HepG2 (cell line): ENCODE data around the gene TNRC18. TPM values are rescaled to one million over a fixed set of nuclear protein-coding genes. Genes with fewer than 3 reads are reported as not detected.

Source experiments
- ATAC-seq: fragments of 200-7000 bp; cut with Tn5 transposase; 3 replicates; pipeline ENCODE4 v1.9.1; 2020; ENCODE audit warnings: mild to moderate bottlenecking, moderate library complexity
- Bru-seq: library from RNA; stranded (reverse); fragments of 400-500 nt; gene quantifications from one replicate; lab custom pipeline; 2021; lab: Mats Ljungman, UMichigan
- BruChase-seq, 2 experiments: library from RNA; stranded (reverse); fragments of 400-500 nt; gene quantifications; one replicate each; lab custom pipeline; 2021; lab: Mats Ljungman, UMichigan
- BruUV-seq: library from RNA; stranded (reverse); fragments of 400-500 nt; replicated peaks from 2 replicates; lab custom pipeline; 2021; lab: Mats Ljungman, UMichigan
- CTCF ChIA-PET: fragments of 300-600 bp; formaldehyde crosslinking; extraction: SDS; loops from one replicate; lab custom pipeline; 2021; ENCODE audit warnings: low total read pairs, inconsistent platforms, low intra/inter-chr PET ratio; lab: Yijun Ruan, JAX
- POLR2A ChIA-PET: fragments of 350-600 bp; sonication (Branson Sonifier 250); formaldehyde crosslinking; loops from one replicate; lab custom pipeline; 2020; ENCODE audit warnings: antibody characterized with exemption, inconsistent platforms; lab: Yijun Ruan, JAX
- DNase-seq: peaks from one replicate; pipeline ENCODE4 v3.0.0-alpha.2; 2015; ENCODE audit warnings: low spot score
- FAIRE-seq: peaks from 3 replicates; lab custom pipeline; 2011; peaks lifted over from hg19 to GRCh38; lab: Jason Lieb, UNC
- H2AFZ ChIP-seq: one replicate; pipeline ENCODE4 v1.6.1; 2011; ENCODE audit warnings: low read length, inconsistent platforms
- H3K27ac ChIP-seq: fragments of 300-600 bp; 3 replicates; pipeline ENCODE4 v1.8.0; 2011; ENCODE audit warnings: mixed run types, mild to moderate bottlenecking, mixed read lengths, low read length, inconsistent platforms; ENCODE audit not compliant: insufficient read depth; ENCODE audit errors: extremely low read length
- H3K27me3 ChIP-seq, 2 experiments: fragments of 200-600 bp in 1 of 2; 2 replicates in 1 of 2; 3 replicates in 1 of 2; pipeline versions ENCODE4 v1.6.0 to v1.8.0; 2011; ENCODE audit warnings: low read length in 2 of 2, mild to moderate bottlenecking in 2 of 2, moderate library complexity in 2 of 2, inconsistent platforms in 1 of 2; ENCODE audit not compliant: insufficient read depth in 2 of 2, control insufficient read depth in 1 of 2
- H3K36me3 ChIP-seq, 2 experiments: fragments of 200-600 bp in 1 of 2; replicated peaks in 1 of 2; 2 replicates in 1 of 2; 3 replicates in 1 of 2; pipeline versions ENCODE4 v1.5.1 to v1.8.0; 2011; ENCODE audit warnings: low read length in 2 of 2, inconsistent platforms in 1 of 2; ENCODE audit not compliant: insufficient read depth in 2 of 2, control insufficient read depth in 1 of 2
- H3K4me1 ChIP-seq: 2 replicates; pipeline ENCODE4 v1.5.1; 2012; ENCODE audit warnings: low read length, inconsistent platforms; ENCODE audit not compliant: insufficient read depth
- H3K4me2 ChIP-seq: 2 replicates; pipeline ENCODE4 v1.6.0; 2011; ENCODE audit warnings: low read depth, low read length, inconsistent platforms
- H3K4me3 ChIP-seq, 3 experiments: fragments of 200-600 bp in 1 of 3; sonication (generic), shearing (Covaris generic) in 1 of 3; replicated peaks in 1 of 3; 2 replicates each; pipeline ENCODE4 v1.5.1; 2011 to 2016; ENCODE audit warnings: low read length in 3 of 3, inconsistent platforms in 2 of 3, low read depth in 2 of 3, mild to moderate bottlenecking in 2 of 3, control low read depth in 1 of 3, mixed read lengths in 1 of 3; ENCODE audit not compliant: insufficient read depth in 1 of 3
- H3K79me2 ChIP-seq: one replicate; pipeline ENCODE4 v1.6.1; 2011; ENCODE audit warnings: low read length, inconsistent platforms; ENCODE audit not compliant: insufficient read depth
- H3K9ac ChIP-seq: 2 replicates; pipeline ENCODE4 v1.6.0; 2011; ENCODE audit warnings: mild to moderate bottlenecking, low read depth, low read length, inconsistent platforms; ENCODE audit not compliant: insufficient read depth
- H3K9me3 ChIP-seq: 2 replicates; pipeline ENCODE4 v1.5.1; 2012; ENCODE audit warnings: mild to moderate bottlenecking, low read length
- H4K20me1 ChIP-seq: 2 replicates; pipeline ENCODE4 v1.6.0; 2011; ENCODE audit warnings: inconsistent platforms, mild to moderate bottlenecking, low read length, moderate library complexity; ENCODE audit not compliant: insufficient read depth
- HES4 ChIP-seq: sonication (generic); formaldehyde crosslinking; IDR thresholded peaks from 2 replicates; pipeline ENCODE4 v1.9.0; 2021; ENCODE audit warnings: mild to moderate bottlenecking, missing genetic modification reagents, borderline replicate concordance
- MTA3 ChIP-seq: sonication (generic); formaldehyde crosslinking; IDR thresholded peaks from 2 replicates; pipeline ENCODE4 v1.4.0; 2020; ENCODE audit warnings: missing genetic modification reagents
- NFAT5 ChIP-seq: sonication (generic); formaldehyde crosslinking; IDR thresholded peaks from 2 replicates; pipeline ENCODE4 v1.4.0; 2020; ENCODE audit warnings: missing genetic modification reagents
- POGZ ChIP-seq: sonication (generic); formaldehyde crosslinking; IDR thresholded peaks from 2 replicates; pipeline ENCODE4 v1.4.0; 2020; ENCODE audit warnings: mild to moderate bottlenecking, missing genetic modification reagents
- ZHX2 ChIP-seq, 2 experiments: sonication (generic) in 1 of 2; formaldehyde crosslinking in 1 of 2; IDR thresholded peaks; 2 replicates each; pipeline versions ENCODE4 v1.6.1 to v1.9.0; 2014 to 2022; ENCODE audit warnings: antibody characterized with exemption in 1 of 2, borderline replicate concordance in 1 of 2, inconsistent platforms in 1 of 2, low read depth in 1 of 2, missing genetic modification reagents in 1 of 2
- WGBS: methylation state at CpG from one replicate; pipeline ENCODE4 v1.1.6; 2017; ENCODE audit warnings: low lambda C conversion rate; 5-methylcytosine and 5-hydroxymethylcytosine counted together
- in situ Hi-C: cut with HindIII; loops from 2 replicates; pipeline ENCODE4 v1.10.0; 2017; ENCODE audit warnings: low pct_unique_long_range_greater_than_20kb; ENCODE audit not compliant: extremely low pct_ligation_motif_present
- intact Hi-C: fragments of 100-400 bp; cut with micrococcal nuclease; formaldehyde crosslinking; loops from one replicate; pipeline ENCODE4 v1.10.0; 2022; ENCODE audit not compliant: unreplicated experiment
- long read RNA-seq, 2 experiments: library from RNA in 1 of 2; library from polyadenylated mRNA in 1 of 2; stranded (forward) in 1 of 2; unstranded in 1 of 2; transcript quantifications; one replicate each; pipeline ENCODE4 v2.0.0, GENCODE V29; 2019 to 2022
- polyA minus RNA-seq, 3 experiments: library from RNA; depleted of rRNA, polyadenylated mRNA; stranded (reverse); fragments of >200 nt; gene quantifications; 2 replicates each; pipeline ENCODE4 v1.2.3, GENCODE V29; 2011; ENCODE audit warnings: low replicate concordance in 1 of 3
- polyA plus RNA-seq, 8 experiments: library from polyadenylated mRNA; depleted of rRNA in 3 of 8; stranded (reverse) in 7 of 8; unstranded in 1 of 8; fragments of >200 nt; fragmentation: Illumina TruSeq in 4 of 8; extraction: Trizol in 4 of 8; gene quantifications; 2 replicates each; pipeline versions ENCODE4 v1.2.1 to v1.2.3, GENCODE V29; 2011 to 2016; ENCODE audit warnings: low read depth in 4 of 8, missing spikeins in 1 of 8, mixed read lengths in 1 of 8; ENCODE audit not compliant: insufficient read depth in 1 of 8
- total RNA-seq, 5 experiments: library from RNA; depleted of rRNA; stranded (reverse); fragments of >200 nt; fragmentation: Illumina TruSeq; extraction: Trizol; gene quantifications; 2 replicates each; pipeline ENCODE4 v1.2.3, GENCODE V29; 2016; ENCODE audit warnings: low read depth in 1 of 5

The TNRC18 gene
- total RNA-seq (2016; rRNA removed; fragmentation: Illumina TruSeq; extraction: Trizol) (12.8 and 17.4 TPM in 2 replicates), polyA plus RNA-seq (2011; rRNA removed) (10.9 and 11.7 TPM in 2 replicates), polyA minus RNA-seq (2011; rRNA and poly(A)+ RNA removed; ENCODE audit: low replicate concordance) (11.2 and 51.4 TPM in 2 replicates), Bru-seq, nascent RNA (percentile 78 among the genes with signal in this experiment), BruChase-seq, experiment 1, labeled RNA remaining after a 6-hour chase (percentile 86 among the genes with signal in this experiment), BruChase-seq, experiment 2, labeled RNA remaining after a 2-hour chase (percentile 82 among the genes with signal in this experiment)
- total RNA-seq (2016; cell fraction: cytosol; rRNA removed; fragmentation: Illumina TruSeq; extraction: Trizol; ENCODE audit: low read depth): 4.9 and 7.1 TPM in 2 replicates
- 12.8 and 21.5 TPM in 2 replicates for total RNA-seq (2016; cell fraction: insoluble cytoplasmic fraction; rRNA removed; fragmentation: Illumina TruSeq; extraction: Trizol)
- total RNA-seq (2016; cell fraction: membrane; rRNA removed; fragmentation: Illumina TruSeq; extraction: Trizol): 4.9 and 5.6 TPM in 2 replicates
- total RNA-seq (2016; cell fraction: nucleus; rRNA removed; fragmentation: Illumina TruSeq; extraction: Trizol): 28.3 and 34.0 TPM in 2 replicates
- 8.6 and 11.8 TPM in 2 replicates for polyA plus RNA-seq (2011; cell fraction: cytosol; rRNA removed)
- polyA plus RNA-seq (2011; cell fraction: nucleus; rRNA removed): 65.7 and 102 TPM in 2 replicates
- polyA plus RNA-seq (2012): 40.6 and 53.7 TPM in 2 replicates
- polyA plus RNA-seq (2016; cell fraction: cytosol; fragmentation: Illumina TruSeq; extraction: Trizol; ENCODE audit: low read depth): 0.71 and 1.3 TPM in 2 replicates
- 16.6 and 19.8 TPM in 2 replicates for polyA plus RNA-seq (2016; cell fraction: insoluble cytoplasmic fraction; fragmentation: Illumina TruSeq; extraction: Trizol; ENCODE audit: low read depth)
- 0.82 and 1.2 TPM in 2 replicates for polyA plus RNA-seq (2016; cell fraction: membrane; fragmentation: Illumina TruSeq; extraction: Trizol; ENCODE audit: low read depth)
- 58.8 and 59.2 TPM in 2 replicates for polyA plus RNA-seq (2016; cell fraction: nucleus; fragmentation: Illumina TruSeq; extraction: Trizol; ENCODE audit: insufficient read depth, low read depth)
- 44.7 and 49.3 TPM in 2 replicates for polyA minus RNA-seq (2011; cell fraction: cytosol; rRNA and poly(A)+ RNA removed)
- polyA minus RNA-seq (2011; cell fraction: nucleus; rRNA and poly(A)+ RNA removed): 49.2 and 54.8 TPM in 2 replicates
- long read RNA-seq, experiment 1, partial matches to known transcripts: 3 of 13 reads
- long read RNA-seq, experiment 1, other reads (novel, unspliced or antisense): 10 of 13 reads
- long read RNA-seq, experiment 2, partial matches to known transcripts: 98 of 160 reads
- long read RNA-seq, experiment 2, other reads (novel, unspliced or antisense): 61 of 160 reads

DNA sequence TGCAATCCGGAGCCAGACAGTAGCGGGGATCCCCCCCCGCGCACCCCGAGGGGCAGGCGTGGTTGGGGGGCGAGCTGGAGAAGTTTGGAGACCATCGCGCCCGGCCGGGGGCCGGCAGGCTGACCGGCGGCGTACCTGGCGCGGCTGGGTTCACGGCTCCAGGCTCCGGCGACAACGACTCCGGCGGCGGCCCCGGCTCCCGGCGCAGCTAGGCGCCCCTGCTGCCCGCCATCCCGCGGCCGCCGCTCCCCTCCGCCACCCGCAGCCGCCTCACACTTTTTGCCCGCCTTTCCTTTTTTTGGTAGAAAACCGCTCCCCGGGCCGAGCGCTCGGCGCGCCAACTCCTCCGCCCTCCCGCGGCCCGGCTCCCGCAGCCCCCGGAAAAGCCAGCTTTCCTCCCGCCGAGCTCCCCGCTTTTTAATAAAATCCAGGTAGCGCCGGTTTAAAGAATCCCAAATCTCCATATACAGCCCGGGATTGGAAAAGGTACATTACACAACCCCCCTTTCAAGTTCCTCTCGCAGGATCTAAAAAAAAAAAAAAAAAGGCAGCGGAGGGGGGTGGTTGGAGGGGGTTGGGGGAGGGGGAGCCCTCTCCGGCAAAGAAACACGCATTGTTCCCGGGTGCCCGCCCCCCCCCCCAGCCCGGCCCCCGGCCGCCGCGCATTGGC is at the start of gene TNRC18:
Gene TNRC18 (minus strand): TSS at position 529 of the 670 bp plus-strand sequence. CDS start 2,588 bp downstream, outside the sequence.
- ChIA-PET CTCF (no interaction called here), POLR2A (interaction anchor here (0.6 to 3.4 kb wide), 7 partner anchors 14 to 109 kb away, joined by 3 to 20 read pairs (median 11); no protein-coding TSS in a partner anchor)
- WGBS: under 1% methylated on average over 30 of the region's 67 CpGs
- Histone ChIP-seq H3K27ac (peak within 1 kb of the TSS; percentile 100), H3K9me3 (no peaks in the 10 kb centered on the region), H3K9ac (peak within 1 kb of the TSS; percentile 98), H2AFZ (no peak within 1 kb of the TSS), H3K4me1 (peaks cover 9% of the 10 kb centered on the region), H3K36me3 (no peaks in the 10 kb centered on the region), H3K27me3 (no peaks in the 10 kb centered on the region; a peak in 1 of 5 replicates), H3K79me2 (peaks cover 66% of the 10 kb centered on the region), H4K20me1 (peaks cover 27% of the 10 kb centered on the region), H3K4me3 (peak within 1 kb of the TSS; percentile 94 to 99 (median 96)), H3K4me2 (peak within 1 kb of the TSS; percentile 98)
- BruUV-seq: no TSS peak
- ATAC-seq (no peak), DNase-seq (no peak), FAIRE-seq (no peak)
- intact Hi-C loops (no loop called here), in situ Hi-C loops (no loop called here)
- TF ChIP-seq NFAT5 (CRISPR knock-in tag) (no peak), HES4 (CRISPR knock-in tag) (0 out of 2 replicates have a peak, but pooled peaks have one; percentile 36), ZHX2 (IDR thresholded peaks at IDR 0.05; ENCODE audit: low read depth) (no peak), ZHX2 (CRISPR knock-in tag; IDR thresholded peaks at IDR 0.05; ENCODE audit: borderline replicate concordance) (no peak), MTA3 (CRISPR knock-in tag) (no peak), POGZ (CRISPR knock-in tag) (0 out of 2 replicates have a peak, but pooled peaks have one; percentile 4)
